ENCODE measurements around the gene SH3YL1.
A peak's percentile ranks its signal among the peaks of the same experiment; 100 is the strongest.

Gene SH3YL1

GRCh38 chr2:263022-263738 is 652 bp downstream of the SH3YL1 start:
- H3K27ac ChIP-seq = peak overlapping the region; percentile 69; the same call in 1 of the 2 replicates
- no peak for TF ChIP-seq CTCF (IDR thresholded peaks at IDR 0.05)
- TF ChIP-seq ZFX (IDR thresholded peaks at IDR 0.05; ENCODE audit: borderline replicate concordance) = no peak

GRCh38 chr2:262117-262516 is 1.7 kb downstream of the SH3YL1 start:
- H3K27ac ChIP-seq = no peak overlapping the region
- TF ChIP-seq ZFX (IDR thresholded peaks at IDR 0.05; ENCODE audit: borderline replicate concordance) = no peak
- TF ChIP-seq CTCF (IDR thresholded peaks at IDR 0.05) = no peak

GRCh38 chr2:260507-261161 is 3.2 kb downstream of the SH3YL1 start:
- TF ChIP-seq CTCF (IDR thresholded peaks at IDR 0.05) (no peak), ZFX (IDR thresholded peaks at IDR 0.05; ENCODE audit: borderline replicate concordance) (no peak)
- no peak overlapping the region for H3K27ac ChIP-seq

- H3K27ac ChIP-seq = no peak overlapping the region
Observed at GRCh38 chr2:259789-260331, 4.0 kb downstream of the SH3YL1 start.

GRCh38 chr2:258933-259332 is 4.9 kb downstream of the SH3YL1 start:
- no peak for TF ChIP-seq ZFX (IDR thresholded peaks at IDR 0.05; ENCODE audit: borderline replicate concordance)
- H3K27ac ChIP-seq = no peak overlapping the region

More at GRCh38 chr2:259789-260331, 4.0 kb downstream of the SH3YL1 start:
- no peak for TF ChIP-seq CTCF (IDR thresholded peaks at IDR 0.05)
- no peak for TF ChIP-seq ZFX (IDR thresholded peaks at IDR 0.05; ENCODE audit: borderline replicate concordance)

GRCh38 chr2:257842-258241 is 6.0 kb downstream of the SH3YL1 start:
- no peak overlapping the region for H3K27ac ChIP-seq
- TF ChIP-seq CTCF (IDR thresholded peaks at IDR 0.05) = no peak
- no peak for TF ChIP-seq ZFX (IDR thresholded peaks at IDR 0.05; ENCODE audit: borderline replicate concordance)

- TF ChIP-seq ZFX (IDR thresholded peaks at IDR 0.05; ENCODE audit: borderline replicate concordance) (no peak), CTCF (IDR thresholded peaks at IDR 0.05) (no peak)
Observed at GRCh38 chr2:257429-257828, 6.4 kb downstream of the SH3YL1 start.

More at GRCh38 chr2:257429-257828, 6.4 kb downstream of the SH3YL1 start:
- no peak overlapping the region for H3K27ac ChIP-seq

All from 22Rv1 (cell line).